ENCODE measurements around the gene TRIM63.

TRIM63 gene

GRCh38 chr1:26038477-26038876 is 29.0 kb downstream of the TRIM63 start:
- in situ Hi-C loops (cut with HindIII; ENCODE audit: low sequenced_read_pairs), result no loop called here
- no peak for TF ChIP-seq CTCF (IDR thresholded peaks at IDR 0.05; ENCODE audit: low read depth, low read length)
- DNase-seq (ENCODE audit: low read depth, low spot score), result no peak
- H3K4me3 ChIP-seq (ENCODE audit: low read depth, low read length), result no peak overlapping the region

- in situ Hi-C loops (cut with HindIII; ENCODE audit: low sequenced_read_pairs), result no loop called here
- no peak overlapping the region for H3K4me3 ChIP-seq (ENCODE audit: low read depth, low read length)
- DNase-seq (ENCODE audit: low read depth, low spot score), result no peak
- no peak for TF ChIP-seq CTCF (IDR thresholded peaks at IDR 0.05; ENCODE audit: low read depth, low read length)
These were observed 29.5 kb downstream of the TRIM63 start for GRCh38 chr1:26037904-26038303.

- H3K4me3 ChIP-seq (ENCODE audit: low read depth, low read length), result no peak overlapping the region
- in situ Hi-C loops (cut with HindIII; ENCODE audit: low sequenced_read_pairs), result no loop called here
- DNase-seq (ENCODE audit: low read depth, low spot score), result no peak
- no peak for TF ChIP-seq CTCF (IDR thresholded peaks at IDR 0.05; ENCODE audit: low read depth, low read length)
These were observed 30.6 kb downstream of the TRIM63 start for GRCh38 chr1:26036756-26037281.

GRCh38 chr1:26035959-26036755 is 31.3 kb downstream of the TRIM63 start:
- in situ Hi-C loops (cut with HindIII; ENCODE audit: low sequenced_read_pairs), result no loop called here
- peak; percentile 98 for TF ChIP-seq CTCF (IDR thresholded peaks at IDR 0.05; ENCODE audit: low read depth, low read length)
- DNase-seq (ENCODE audit: low read depth, low spot score), result peak; percentile 61
- H3K4me3 ChIP-seq (ENCODE audit: low read depth, low read length), result peak overlapping the region; percentile 82

- peak; percentile 89 for DNase-seq (ENCODE audit: low read depth, low spot score)
- in situ Hi-C loops (cut with HindIII; ENCODE audit: low sequenced_read_pairs), result no loop called here
- peak overlapping the region; percentile 82 for H3K4me3 ChIP-seq (ENCODE audit: low read depth, low read length)
- TF ChIP-seq CTCF (IDR thresholded peaks at IDR 0.05; ENCODE audit: low read depth, low read length), result no peak
These were observed 32.0 kb downstream of the TRIM63 start for GRCh38 chr1:26035203-26035958.

- H3K4me3 ChIP-seq (ENCODE audit: low read depth, low read length), result peak overlapping the region; percentile 82
- no peak for TF ChIP-seq CTCF (IDR thresholded peaks at IDR 0.05; ENCODE audit: low read depth, low read length)
- no peak for DNase-seq (ENCODE audit: low read depth, low spot score)
- in situ Hi-C loops (cut with HindIII; ENCODE audit: low sequenced_read_pairs), result no loop called here
These were observed 32.8 kb downstream of the TRIM63 start for GRCh38 chr1:26034504-26035202.

Measured in astrocyte of the spinal cord (primary cell).